H1 (cell line): ENCODE data around the gene FRMPD2. TPM values are rescaled to one million over a fixed set of nuclear protein-coding genes. Genes with fewer than 3 reads are reported as not detected.

Experiments
- CTCF ChIA-PET: fragments of 300-600 bp; sonication (Branson Sonifier 250); formaldehyde crosslinking; loops from one replicate; lab custom pipeline; 2021; ENCODE audit not compliant: partially characterized antibody; lab: Charles Lee
- POLR2A ChIA-PET: fragments of 300-600 bp; sonication (Branson Sonifier 250); formaldehyde crosslinking; loops from one replicate; lab custom pipeline; 2021; ENCODE audit warnings: inconsistent platforms; ENCODE audit not compliant: partially characterized antibody; lab: Charles Lee
- DNase-seq, 2 experiments: peaks; one replicate each; pipeline versions ENCODE4 v3.0.0 to v3.0.0-alpha.2; 2010 to 2022; ENCODE audit warnings: low spot score in 2 of 2, low read depth in 1 of 2, mixed read lengths in 1 of 2
- FAIRE-seq: peaks from 2 replicates; lab custom pipeline; 2011; peaks lifted over from hg19 to GRCh38; lab: Jason Lieb, UNC
- H2AFZ ChIP-seq: 2 replicates; pipeline ENCODE4 v1.8.1; 2012; ENCODE audit warnings: low read length, inconsistent platforms
- H2AK5ac ChIP-seq: 2 replicates; pipeline ENCODE4 v1.6.1; 2013; ENCODE audit warnings: low read depth, low read length
- H2BK120ac ChIP-seq: replicated peaks from 2 replicates; pipeline ENCODE3; 2013; ENCODE audit warnings: low read depth, low read length, inconsistent platforms
- H2BK12ac ChIP-seq: 2 replicates; pipeline ENCODE4 v1.6.1; 2013; ENCODE audit warnings: low read depth, low read length
- H2BK15ac ChIP-seq: 2 replicates; pipeline ENCODE4 v1.6.1; 2013; ENCODE audit warnings: low read length
- H2BK20ac ChIP-seq: 2 replicates; pipeline ENCODE4 v1.6.1; 2013; ENCODE audit warnings: low read length
- H2BK5ac ChIP-seq: 2 replicates; pipeline ENCODE4 v1.6.1; 2013; ENCODE audit warnings: low read depth, low read length
- H3K14ac ChIP-seq: 2 replicates; pipeline ENCODE4 v1.6.1; 2013; ENCODE audit warnings: inconsistent platforms; ENCODE audit not compliant: insufficient read length
- H3K18ac ChIP-seq: 2 replicates; pipeline ENCODE4 v1.6.1; 2013; ENCODE audit warnings: low read length; ENCODE audit errors: extremely low read depth
- H3K23ac ChIP-seq: 2 replicates; pipeline ENCODE4 v1.6.1; 2013; ENCODE audit warnings: inconsistent platforms; ENCODE audit not compliant: insufficient read length
- H3K23me2 ChIP-seq: 2 replicates; pipeline ENCODE4 v1.6.1; 2013; ENCODE audit warnings: low read depth, low read length
- H3K27ac ChIP-seq: 2 replicates; pipeline ENCODE4 v1.6.1; 2011; ENCODE audit warnings: low read depth, low read length, inconsistent platforms
- H3K27me3 ChIP-seq, 4 experiments: replicated peaks in 1 of 4; 1 replicate in 1 of 4; 2 replicates in 3 of 4; pipeline versions ENCODE4 v1.6.1 to v1.8.1; 2011 to 2013; ENCODE audit warnings: low read length in 3 of 4, mild to moderate bottlenecking in 3 of 4, inconsistent platforms in 2 of 4, mixed read lengths in 2 of 4, moderate library complexity in 1 of 4; ENCODE audit not compliant: control insufficient read depth in 3 of 4, insufficient read depth in 3 of 4; ENCODE audit errors: extremely low read depth in 1 of 4
- H3K36me3 ChIP-seq, 4 experiments: 2 replicates each; pipeline versions ENCODE4 v1.6.1 to v1.8.1; 2011 to 2013; ENCODE audit warnings: mild to moderate bottlenecking in 4 of 4, low read length in 3 of 4, moderate library complexity in 2 of 4, control low read depth in 1 of 4, inconsistent platforms in 1 of 4; ENCODE audit not compliant: insufficient read depth in 4 of 4, control insufficient read depth in 2 of 4
- H3K4ac ChIP-seq: replicated peaks from 2 replicates; pipeline ENCODE3; 2013; ENCODE audit warnings: low read length, low read depth, mixed read lengths, inconsistent platforms; ENCODE audit not compliant: insufficient read length
- H3K4me1 ChIP-seq, 4 experiments: replicated peaks in 1 of 4; 1 replicate in 1 of 4; 2 replicates in 3 of 4; pipeline versions ENCODE4 v1.6.1 to v1.8.1; 2011 to 2013; ENCODE audit warnings: low read length in 3 of 4, inconsistent platforms in 2 of 4, mixed read lengths in 1 of 4; ENCODE audit not compliant: insufficient read depth in 4 of 4, control insufficient read depth in 3 of 4
- H3K4me2 ChIP-seq, 2 experiments: 2 replicates each; pipeline versions ENCODE4 v1.6.1 to v1.8.1; 2011 to 2013; ENCODE audit warnings: low read depth in 2 of 2, low read length in 2 of 2, control low read depth in 1 of 2, inconsistent platforms in 1 of 2, mild to moderate bottlenecking in 1 of 2; ENCODE audit not compliant: insufficient read depth in 1 of 2
- H3K4me3 ChIP-seq, 4 experiments: fragments of 200-600, 300-600 bp in 1 of 4; sonication (generic), shearing (Covaris generic), sonication (Bioruptor Twin) in 1 of 4; 2 replicates each; pipeline versions ENCODE4 v1.5.1 to v1.8.1; 2011 to 2016; ENCODE audit warnings: low read length in 4 of 4, low read depth in 3 of 4, control low read depth in 2 of 4, inconsistent platforms in 2 of 4, mild to moderate bottlenecking in 2 of 4, mixed read lengths in 1 of 4, moderate library complexity in 1 of 4; ENCODE audit not compliant: insufficient read depth in 2 of 4; ENCODE audit errors: extremely low read depth in 1 of 4
- H3K56ac ChIP-seq: replicated peaks from 2 replicates; pipeline ENCODE3; 2013; ENCODE audit warnings: low read depth, mild to moderate bottlenecking, mixed read lengths, low read length, inconsistent platforms; ENCODE audit not compliant: insufficient read length
- H3K79me1 ChIP-seq: 2 replicates; pipeline ENCODE4 v1.6.1; 2013; ENCODE audit warnings: low read depth, low read length, control low read depth
- H3K79me2 ChIP-seq, 2 experiments: 2 replicates each; pipeline versions ENCODE4 v1.6.1 to v1.8.1; 2012 to 2013; ENCODE audit warnings: low read length in 2 of 2, mild to moderate bottlenecking in 2 of 2, inconsistent platforms in 1 of 2; ENCODE audit not compliant: insufficient read depth in 2 of 2, control insufficient read depth in 1 of 2
- H3K9ac ChIP-seq, 4 experiments: replicated peaks in 1 of 4; 1 replicate in 1 of 4; 2 replicates in 3 of 4; pipeline versions ENCODE4 v1.6.1 to v1.8.1; 2011 to 2013; ENCODE audit warnings: low read depth in 3 of 4, low read length in 3 of 4, control low read depth in 2 of 4, mild to moderate bottlenecking in 2 of 4, moderate library complexity in 2 of 4, inconsistent platforms in 1 of 4; ENCODE audit errors: extremely low read depth in 1 of 4
- H3K9me3 ChIP-seq, 2 experiments: 2 replicates each; pipeline versions ENCODE4 v1.6.1 to v1.8.1; 2012 to 2013; ENCODE audit warnings: mild to moderate bottlenecking in 2 of 2, moderate library complexity in 2 of 2, control low read depth in 1 of 2, inconsistent platforms in 1 of 2, low read depth in 1 of 2, low read length in 1 of 2, mixed read lengths in 1 of 2; ENCODE audit not compliant: insufficient read depth in 2 of 2
- H4K20me1 ChIP-seq, 2 experiments: replicated peaks in 1 of 2; 2 replicates each; pipeline versions ENCODE3 to v1.8.1; 2011 to 2013; ENCODE audit warnings: inconsistent platforms in 2 of 2, low read length in 2 of 2, mild to moderate bottlenecking in 1 of 2; ENCODE audit not compliant: insufficient read depth in 2 of 2, control insufficient read depth in 1 of 2
- H4K5ac ChIP-seq: 2 replicates; pipeline ENCODE4 v1.6.1; 2013; ENCODE audit warnings: low read length, low read depth, mixed read lengths, inconsistent platforms; ENCODE audit not compliant: insufficient read length
- H4K8ac ChIP-seq: 2 replicates; pipeline ENCODE4 v1.8.0; 2013; ENCODE audit warnings: mild to moderate bottlenecking, moderate library complexity, low read length, inconsistent platforms; ENCODE audit not compliant: insufficient read depth; ENCODE audit errors: extremely low read depth
- H4K91ac ChIP-seq: replicated peaks from 2 replicates; pipeline ENCODE3; 2013; ENCODE audit warnings: low read length, mixed read lengths, inconsistent platforms; ENCODE audit not compliant: insufficient read length
- ASH2L ChIP-seq: fragments of 200-600, 300-600 bp; sonication (generic); IDR thresholded peaks from one replicate; pipeline ENCODE4 v1.7.1; 2017; ENCODE audit warnings: low read length
- CHD1 ChIP-seq: IDR thresholded peaks from 2 replicates; pipeline ENCODE4 v1.6.1; 2012; ENCODE audit warnings: low read depth, low read length, improper control_type of control experiment
- EZH2 ChIP-seq: fragments of 200-600 bp; sonication (generic); IDR thresholded peaks from 2 replicates; pipeline ENCODE4 v1.7.1; 2012; ENCODE audit warnings: low read depth, mild to moderate bottlenecking, moderate library complexity, low read length, inconsistent platforms; ENCODE audit not compliant: severe bottlenecking
- WGBS, 2 experiments: shearing (Covaris generic) in 1 of 2; methylation state at CpG; one replicate each; pipeline versions ENCODE4 v1.1.6 to v1.1.7; 2013 to 2015; ENCODE audit warnings: low lambda C conversion rate in 2 of 2, mixed read lengths in 2 of 2, inconsistent platforms in 1 of 2, low coverage in 1 of 2, missing lambda C conversion rate in 1 of 2; ENCODE audit not compliant: insufficient replicate concordance in 2 of 2, insufficient coverage in 1 of 2, insufficient read length in 1 of 2; ENCODE audit errors: extremely low coverage in 1 of 2, missing lambda C conversion rate in 1 of 2; 5-methylcytosine and 5-hydroxymethylcytosine counted together
- polyA plus RNA-seq, 7 experiments: library from polyadenylated mRNA; depleted of rRNA in 3 of 7; stranded (reverse) in 5 of 7; unstranded in 2 of 7; fragments of >200 nt in 5 of 7; fragments of 200-250 nt in 2 of 7; gene quantifications; 1 replicate in 5 of 7; 2 replicates in 1 of 7; 4 replicates in 1 of 7; pipeline versions ENCODE4 v1.2.1 to v1.2.3, GENCODE V29; 2011 to 2013; ENCODE audit warnings: missing spikeins in 2 of 7, mixed read lengths in 2 of 7
- total RNA-seq: library from RNA; stranded (reverse); fragmentation: NEBNext Ultra II Directional; extraction: Animal tissue kit (Norgen Biotek cat#: 25700); gene quantifications from 2 replicates; pipeline ENCODE4 v1.2.1, GENCODE V29; 2021
- TF ChIP-seq, protein P1 (sequence below): IDR thresholded peaks from 2 replicates; pipeline ENCODE4 v1.6.1; 2012; ENCODE audit warnings: inconsistent platforms

The FRMPD2 gene
- total and polyA plus RNA-seq, 2 of the 8 experiments (the other 6 are each of a cell fraction or from before 2014, with no cell fraction given), result 0.07 to 0.47 TPM

DNA sequence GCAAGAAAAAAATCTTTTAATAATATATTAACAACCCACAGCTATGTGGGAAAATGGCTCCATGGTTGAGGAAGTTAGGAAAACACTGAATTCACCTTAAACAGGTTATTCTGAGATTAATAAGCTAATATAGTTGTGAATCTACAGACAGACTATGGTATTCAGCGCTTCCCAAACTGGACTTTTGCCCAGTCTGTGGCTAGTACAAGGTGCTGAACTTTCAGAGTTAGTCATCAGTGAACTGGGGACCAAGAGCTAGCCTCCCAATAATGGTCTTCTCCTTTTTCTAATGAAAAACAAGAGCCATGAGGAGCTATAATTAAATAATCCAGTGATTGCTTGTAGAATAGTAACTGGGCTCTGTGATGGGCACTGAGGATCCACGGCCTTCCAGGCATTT lies 65.3 kb downstream of the FRMPD2 start:
- no peak overlapping the region for H2BK12ac ChIP-seq
- H3K27ac ChIP-seq, result no peak overlapping the region
- H3K79me1 ChIP-seq, result no peaks in the 10 kb centered on the region
- no peaks in the 10 kb centered on the region for H4K20me1 ChIP-seq
- ChIA-PET CTCF (interaction anchor here (1.1 to 1.2 kb wide), 2 partner anchors 13 to 79 kb away, joined by 3 to 4 read pairs; no protein-coding TSS in a partner anchor), POLR2A (interaction anchor here (0.6 kb wide), 1 partner anchor 10 kb away, joined by 3 read pairs; no protein-coding TSS in a partner anchor)
- no peak overlapping the region for H4K5ac ChIP-seq
- H2BK15ac ChIP-seq, result no peak overlapping the region
- H3K27me3 ChIP-seq, result peaks cover 0 to 3% (median under 1%) of the 10 kb centered on the region in 4 experiments; a peak in 1 of 7 replicates
- no peaks in the 10 kb centered on the region for H3K9me3 ChIP-seq
- no peak overlapping the region for H3K9ac ChIP-seq
- H4K8ac ChIP-seq, result no peak overlapping the region
- H3K14ac ChIP-seq, result no peak overlapping the region
- no peak overlapping the region for H4K91ac ChIP-seq
- no peak overlapping the region for H3K4me2 ChIP-seq
- H2AFZ ChIP-seq, result no peak overlapping the region
- H2BK5ac ChIP-seq, result no peak overlapping the region
- H3K4me3 ChIP-seq, result no peak overlapping the region
- no peak overlapping the region for H2BK20ac ChIP-seq
- no peak overlapping the region for H3K56ac ChIP-seq
- no peak overlapping the region for H3K18ac ChIP-seq
- H3K23ac ChIP-seq, result no peak overlapping the region
- FAIRE-seq (no peak), DNase-seq (no peak)
- no peak overlapping the region for H2BK120ac ChIP-seq
- H3K4ac ChIP-seq, result no peak overlapping the region
- peaks cover 0 to 3% (median 0%) of the 10 kb centered on the region in 4 experiments; a peak in 1 of 7 replicates for H3K4me1 ChIP-seq
- no peaks in the 10 kb centered on the region for H3K79me2 ChIP-seq
- H2AK5ac ChIP-seq, result no peak overlapping the region
- H3K36me3 ChIP-seq, result no peaks in the 10 kb centered on the region
- no peaks in the 10 kb centered on the region for H3K23me2 ChIP-seq
- WGBS, 2 experiments, result 82% methylated on average over 2 of the region's 2 CpGs; no CpG with 5 or more reads in 1 of the 2 experiments
- no peak for TF ChIP-seq EZH2
- TF ChIP-seq CHD1, result no peak
- no peak for TF ChIP-seq ASH2L
- TF ChIP-seq, protein P1, sequence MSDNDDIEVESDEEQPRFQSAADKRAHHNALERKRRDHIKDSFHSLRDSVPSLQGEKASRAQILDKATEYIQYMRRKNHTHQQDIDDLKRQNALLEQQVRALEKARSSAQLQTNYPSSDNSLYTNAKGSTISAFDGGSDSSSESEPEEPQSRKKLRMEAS, result no peak
